CD4-positive, alpha-beta T cell treated with Interleukin-6 for 4 hours (primary cell): ENCODE data around the gene OR2AT4.
"Not testable (repeated sequence)": the region's sequence is repeated elsewhere in the genome, so short reads cannot be mapped to it uniquely, and the experiment has no call there.

ENCODE experiments used
- DNase-seq: peaks from one replicate; pipeline ENCODE4 v3.0.0-alpha.2; 2020; ENCODE audit warnings: mixed read lengths

OR2AT4 gene

GRCh38 chr11:75101424-75102128 is 4.9 kb upstream of the OR2AT4 start:
- DNase-seq, result no peak

DNA sequence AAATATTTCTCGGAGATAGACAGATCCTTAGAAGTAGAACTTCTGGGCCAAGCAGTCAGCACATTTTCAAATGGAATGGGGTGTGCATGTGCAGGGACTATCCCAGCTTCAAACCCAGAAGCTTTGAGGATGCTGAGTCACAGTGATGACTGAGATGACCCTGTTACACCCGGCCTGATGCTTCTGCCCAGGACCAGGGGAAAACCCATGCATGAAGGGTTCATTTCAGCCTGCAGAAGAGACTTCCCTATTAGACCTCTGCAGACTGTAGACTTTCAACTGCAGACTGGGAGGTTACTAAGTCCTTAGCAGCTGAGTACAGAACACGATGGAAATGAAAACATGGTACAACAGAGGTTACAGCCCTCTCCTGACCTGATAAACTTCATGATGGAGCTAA is 3.6 kb upstream of the OR2AT4 start:
- no peak for DNase-seq

DNA sequence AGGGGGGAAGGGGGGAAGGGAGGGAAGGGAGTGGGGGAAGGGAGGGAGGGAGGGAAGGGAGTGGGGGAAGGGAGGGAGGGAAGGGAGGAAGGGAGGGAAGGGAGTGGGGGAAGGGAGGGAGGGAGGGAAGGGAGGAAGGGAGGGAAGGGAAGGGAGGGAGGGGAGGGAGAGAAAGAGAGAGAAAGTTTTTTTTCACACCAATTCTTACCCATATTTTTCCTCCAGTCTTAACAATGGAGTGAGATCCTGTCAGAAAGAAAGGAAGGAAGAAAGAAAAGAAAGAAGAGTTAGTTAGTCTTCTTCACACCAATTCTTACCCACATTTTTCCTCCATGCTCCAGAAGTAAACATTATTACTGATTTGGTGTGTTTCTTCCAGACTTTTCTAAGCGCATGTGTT is 3.0 kb upstream of the OR2AT4 start:
- no peak for DNase-seq

- DNase-seq, result not testable (repeated sequence)
These were observed 2.3 kb upstream of the OR2AT4 start for GRCh38 chr11:75098835-75099439.

DNA sequence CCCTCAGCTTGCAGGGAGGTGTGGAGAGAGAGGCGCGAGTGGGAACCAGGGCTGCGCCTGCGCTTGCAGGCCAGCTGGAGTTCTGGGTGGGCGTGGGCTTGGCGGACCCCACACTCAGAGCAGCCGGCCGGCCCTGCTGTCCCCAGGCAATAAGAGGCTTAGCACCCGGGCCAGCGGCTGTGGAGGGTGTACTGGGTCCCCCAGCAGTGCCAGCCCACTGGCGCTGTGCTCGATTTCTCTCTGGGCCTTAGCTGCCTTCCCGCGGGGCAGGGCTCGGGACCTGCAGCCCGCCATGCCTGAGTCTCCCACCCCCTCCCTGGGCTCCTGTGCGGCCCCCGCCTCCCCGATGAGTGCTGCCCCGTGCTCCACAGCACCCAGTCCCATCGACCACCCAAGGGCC is 1.5 kb upstream of the OR2AT4 start:
- DNase-seq, result not testable (repeated sequence)

- no peak for DNase-seq
These were observed 489 bp upstream of the OR2AT4 start for GRCh38 chr11:75097173-75097557.

GRCh38 chr11:75094382-75094781 is 2.3 kb downstream of the OR2AT4 start:
- DNase-seq, result not testable (repeated sequence)

DNA sequence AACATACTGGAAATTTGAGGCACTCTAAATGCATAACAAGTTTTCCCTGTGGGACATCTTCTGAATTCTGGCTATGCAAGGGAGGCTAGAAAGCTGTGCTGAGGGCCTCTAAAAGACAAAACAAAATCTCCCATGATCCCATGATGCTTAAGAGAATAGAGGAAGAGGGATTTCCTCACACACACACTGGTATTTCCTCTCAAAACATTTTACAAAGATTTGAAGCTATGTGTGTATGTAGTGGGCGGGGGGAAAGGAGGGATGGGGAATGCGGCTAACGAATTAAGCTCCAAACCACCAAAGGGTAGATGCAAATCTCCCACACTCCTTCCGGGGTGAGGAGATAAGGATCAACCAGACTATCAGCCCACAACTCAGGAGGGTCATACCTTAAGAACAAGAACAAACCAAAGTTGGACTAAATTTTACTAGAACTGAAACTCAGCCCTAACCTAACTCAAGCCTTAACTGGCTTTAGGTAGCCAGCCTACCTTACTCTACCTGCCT is 6.0 kb downstream of the OR2AT4 start:
- no peak for DNase-seq

DNA sequence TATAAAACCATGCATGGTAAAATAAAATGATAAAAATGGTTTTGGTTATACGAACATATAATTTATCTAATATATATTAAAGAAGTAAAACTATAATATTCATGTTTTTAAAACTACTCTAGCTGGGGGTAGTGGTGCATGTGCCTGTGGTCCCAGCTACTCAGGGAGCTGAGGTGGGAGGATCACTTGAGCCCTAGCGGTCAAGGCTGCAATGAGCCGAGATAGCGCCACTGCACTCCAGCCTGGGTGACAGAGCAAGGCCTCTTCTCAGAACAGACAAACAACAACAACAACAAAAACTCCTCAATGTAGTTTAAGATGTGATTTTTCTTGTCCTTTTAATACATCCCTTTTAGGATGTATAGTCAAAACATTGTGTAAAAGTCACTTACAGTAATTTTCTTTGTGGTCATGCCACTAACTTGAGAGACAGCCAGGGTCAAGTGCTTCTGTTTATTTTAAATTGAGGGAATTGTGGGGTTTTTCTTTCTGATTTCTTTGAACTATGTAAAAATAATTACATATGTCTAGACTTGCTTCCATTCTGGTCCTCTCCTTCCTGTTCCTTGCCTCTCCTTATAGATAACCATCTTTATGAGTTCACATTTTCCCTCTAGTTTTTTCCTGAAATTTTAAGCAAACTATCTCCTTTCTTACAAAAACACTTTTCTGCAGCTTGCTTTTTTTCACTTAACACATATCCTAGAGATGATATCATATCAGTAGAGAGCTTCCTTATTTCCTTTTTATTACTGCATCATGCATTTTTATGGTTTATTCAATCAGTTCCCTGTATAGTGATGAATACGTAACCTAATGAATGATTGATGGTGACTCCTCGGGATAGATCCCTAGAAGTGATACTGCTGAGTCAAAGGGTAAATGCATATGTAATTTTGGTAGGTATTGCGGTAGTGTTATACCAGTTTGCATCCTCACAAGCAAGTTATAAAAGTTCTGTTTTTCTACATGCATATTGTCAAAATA is 9.1 kb downstream of the OR2AT4 start:
- DNase-seq, result no peak

DNA sequence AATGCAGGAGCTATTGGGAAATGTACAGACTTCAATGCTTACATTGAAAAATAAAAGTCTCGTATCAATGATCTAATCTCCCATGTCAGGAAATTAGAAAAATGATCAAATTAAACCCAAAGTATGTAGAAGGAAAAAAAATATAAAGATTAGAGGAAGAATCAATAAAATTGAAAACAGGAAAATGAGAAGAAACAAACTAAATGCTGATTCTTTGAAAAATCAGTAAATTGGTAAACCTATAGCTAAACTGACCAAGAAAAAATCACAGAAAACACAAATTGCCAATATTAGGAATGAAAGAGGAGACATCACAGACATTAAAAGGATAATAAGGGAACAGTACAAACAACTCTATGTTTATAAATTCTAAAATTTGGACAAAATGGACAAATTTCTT is 11.8 kb downstream of the OR2AT4 start:
- DNase-seq, result no peak

GRCh38 chr11:75083217-75083605 is 13.5 kb downstream of the OR2AT4 start:
- DNase-seq, result no peak

DNA sequence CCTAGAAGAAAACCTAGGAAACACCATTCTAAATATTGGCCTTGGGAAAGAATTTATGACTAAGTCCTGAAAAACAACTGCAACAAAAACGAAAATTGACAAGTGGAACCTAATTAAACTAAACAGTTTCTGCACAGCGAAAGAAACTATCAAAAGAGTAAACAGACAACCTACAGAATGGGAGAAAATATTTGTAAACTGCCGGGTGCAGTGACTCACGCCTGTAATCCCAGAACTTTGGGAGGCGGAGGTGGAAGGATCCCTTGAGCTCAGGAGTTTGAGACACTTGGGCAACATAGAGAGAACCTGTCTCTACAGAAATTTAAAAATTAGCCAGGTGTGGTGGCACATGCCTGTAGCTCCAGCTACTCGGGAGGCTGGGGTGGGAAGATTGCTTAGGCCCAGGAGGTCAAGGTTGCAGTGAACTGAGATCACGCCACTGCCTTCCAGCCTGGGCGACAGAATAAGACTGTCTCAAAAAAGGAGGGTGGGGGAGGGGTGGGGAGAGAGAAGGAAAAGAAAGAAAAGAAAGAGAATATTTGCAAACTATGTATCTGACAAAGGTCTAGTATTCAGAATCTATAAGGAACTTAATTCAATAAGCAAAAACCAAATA is 14.0 kb downstream of the OR2AT4 start:
- DNase-seq, result no peak

- DNase-seq, result no peak
These were observed 17.1 kb downstream of the OR2AT4 start for GRCh38 chr11:75079546-75079945.

DNA sequence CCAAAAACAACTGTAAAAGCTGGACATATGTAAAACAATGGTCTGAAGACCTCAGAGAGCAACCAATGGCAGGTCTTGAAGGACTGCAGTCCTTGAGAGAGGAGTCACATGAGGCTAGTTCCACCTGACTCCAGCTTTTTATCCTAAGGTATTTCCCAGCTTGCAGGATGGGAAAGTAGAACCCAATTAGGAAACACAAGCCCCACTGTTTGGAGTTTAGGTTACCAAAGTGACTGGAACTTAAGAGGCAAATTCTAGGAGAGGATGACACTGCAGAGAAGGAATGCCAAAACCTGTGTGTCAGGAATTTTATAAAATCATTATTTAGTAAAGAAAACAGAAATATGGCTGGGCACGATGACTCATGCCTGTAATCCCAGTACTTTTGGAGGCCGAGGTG is 18.4 kb downstream of the OR2AT4 start:
- no peak for DNase-seq

GRCh38 chr11:75077316-75077715 is 19.4 kb downstream of the OR2AT4 start:
- no peak for DNase-seq

DNA sequence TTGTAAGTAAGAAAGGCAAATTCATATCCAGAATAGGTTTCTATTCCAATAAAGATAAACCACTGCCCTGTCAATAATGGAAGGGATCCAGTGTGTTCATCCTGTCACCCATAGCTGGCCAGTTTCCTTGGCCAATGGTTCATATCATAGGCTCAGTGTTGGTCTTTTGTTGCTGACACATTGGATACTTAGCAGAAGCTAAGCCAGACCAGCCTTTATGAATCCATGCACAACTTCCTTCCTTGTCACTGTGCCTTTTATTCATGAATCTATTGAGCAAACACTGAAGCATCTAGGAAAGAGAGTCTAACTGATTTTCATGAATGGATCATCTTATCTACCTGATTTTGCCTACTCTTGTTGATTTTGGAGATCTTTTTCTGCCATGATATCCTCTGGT is 20.0 kb downstream of the OR2AT4 start:
- no peak for DNase-seq

DNA sequence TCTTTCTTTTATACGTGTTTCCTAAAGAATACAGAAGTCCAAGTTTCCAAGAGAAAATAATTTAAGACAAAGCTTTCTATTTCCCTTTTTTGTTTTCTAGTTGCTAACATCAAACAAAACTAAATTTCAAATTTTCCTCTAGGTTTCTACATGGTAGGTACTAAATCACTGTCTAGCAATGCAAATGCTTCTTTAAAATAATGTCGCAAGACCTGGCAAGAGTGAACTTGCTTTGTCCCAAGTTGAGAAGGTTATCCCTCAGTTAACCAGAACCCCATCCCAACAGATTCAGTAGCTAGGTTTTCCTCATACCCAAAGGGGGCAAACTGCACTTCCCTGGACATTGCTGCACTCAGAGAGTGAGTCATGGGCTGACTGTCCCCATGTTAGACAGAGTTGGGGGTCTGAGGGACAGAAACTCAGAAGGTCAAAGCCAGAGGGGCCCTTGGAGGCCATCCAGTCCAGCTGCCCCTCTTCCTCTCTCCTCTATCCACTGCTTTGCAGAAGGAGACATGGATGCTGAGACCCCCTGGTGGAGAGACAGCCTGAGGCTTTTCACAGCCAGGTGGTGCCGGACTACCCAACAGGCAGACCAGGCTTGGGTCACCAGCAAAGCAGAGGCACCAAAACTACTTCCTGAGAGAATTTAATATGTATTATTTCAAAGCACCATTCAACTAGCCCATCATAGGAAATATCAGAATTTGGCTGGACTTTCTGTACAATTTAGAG is 23.1 kb downstream of the OR2AT4 start:
- no peak for DNase-seq

GRCh38 chr11:75072582-75072981 is 24.1 kb downstream of the OR2AT4 start:
- DNase-seq, result no peak

- DNase-seq, result no peak
These were observed 27.2 kb downstream of the OR2AT4 start for GRCh38 chr11:75069473-75069872.

GRCh38 chr11:75068993-75069392 is 27.7 kb downstream of the OR2AT4 start:
- no peak for DNase-seq

DNA sequence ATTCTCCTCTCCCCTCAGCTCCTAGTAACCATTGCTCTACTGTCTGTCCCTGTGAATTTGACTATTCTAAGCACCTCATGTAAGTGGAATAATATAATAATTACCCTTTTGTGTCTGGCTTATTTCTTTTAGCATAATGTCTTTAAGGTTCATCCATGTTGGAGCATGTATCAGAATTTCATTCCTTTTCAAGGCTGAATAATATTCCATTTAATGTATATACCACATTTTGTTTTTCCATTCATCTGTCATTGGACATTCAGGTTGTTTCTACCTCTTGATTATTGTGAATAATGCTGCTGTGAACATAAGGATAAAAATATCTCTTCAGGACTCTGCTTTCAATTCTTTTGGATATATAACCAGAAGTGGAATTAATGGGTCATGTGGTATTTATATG is 28.1 kb downstream of the OR2AT4 start:
- no peak for DNase-seq

DNA sequence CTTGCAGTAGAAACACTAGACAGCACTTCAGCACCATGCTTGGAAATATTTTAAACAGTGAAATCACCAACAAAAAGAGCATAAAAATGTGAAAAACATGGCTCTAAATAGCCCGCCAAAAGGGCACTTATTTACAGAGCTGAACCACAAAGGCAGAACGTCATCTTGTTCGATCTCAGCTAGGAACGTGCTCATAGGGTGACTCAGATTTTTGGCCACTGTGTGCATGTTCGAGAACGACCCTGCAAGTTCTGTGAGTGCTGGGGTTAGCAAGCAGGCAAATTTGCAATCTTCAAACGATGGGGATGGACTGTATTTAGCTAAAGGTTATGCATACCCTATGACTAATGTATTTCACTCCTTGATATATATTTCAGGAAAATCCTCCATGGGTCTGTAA is 30.6 kb downstream of the OR2AT4 start:
- no peak for DNase-seq
